OCI-LY3 (cell line): ENCODE measurements around the gene SDC4.

ENCODE experiments used
- H2AFZ ChIP-seq: fragments of 200-600, 300-600 bp; shearing (Covaris generic); 2 replicates; pipeline ENCODE4 v1.6.0; 2014; ENCODE audit warnings: antibody characterized with exemption, low read depth, low read length
- H3K27ac ChIP-seq: fragments of 200-600, 300-600 bp; sonication (generic); 2 replicates; pipeline ENCODE4 v1.5.1; 2014; ENCODE audit warnings: mild to moderate bottlenecking, low read length, moderate library complexity, mixed read lengths
- H3K27me3 ChIP-seq: fragments of 200-600, 300-600 bp; sonication (generic); 2 replicates; pipeline ENCODE4 v1.6.1; 2014; ENCODE audit warnings: low read depth, low read length, mixed read lengths
- H3K36me3 ChIP-seq: fragments of 200-600, 300-600 bp; sonication (generic); replicated peaks from 2 replicates; pipeline ENCODE3; 2014; ENCODE audit warnings: low read depth, low read length, mixed read lengths
- H3K4me1 ChIP-seq: fragments of 300-600, 200-600 bp; sonication (generic); 2 replicates; pipeline ENCODE4 v1.6.1; 2014; ENCODE audit warnings: low read length, mixed read lengths
- H3K4me2 ChIP-seq: fragments of 200-600, 300-600 bp; sonication (generic); 2 replicates; pipeline ENCODE4 v1.6.1; 2014; ENCODE audit warnings: low read length, mixed read lengths
- H3K4me3 ChIP-seq: fragments of 300-600, 200-600 bp; sonication (generic); 2 replicates; pipeline ENCODE4 v1.5.1; 2014; ENCODE audit warnings: antibody characterized with exemption, mild to moderate bottlenecking, low read length, moderate library complexity
- H3K79me2 ChIP-seq: fragments of 300-600, 200-600 bp; shearing (Covaris generic); 2 replicates; pipeline ENCODE4 v1.6.1; 2014; ENCODE audit warnings: mild to moderate bottlenecking, low read length, mixed read lengths
- H3K9ac ChIP-seq: fragments of 300-600, 200-600 bp; shearing (Covaris generic); 2 replicates; pipeline ENCODE4 v1.6.0; 2014; ENCODE audit warnings: mild to moderate bottlenecking, low read length, moderate library complexity
- H3K9me3 ChIP-seq: fragments of 200-600, 300-600 bp; shearing (Covaris generic); 2 replicates; pipeline ENCODE4 v1.6.1; 2014; ENCODE audit warnings: low read length, mixed read lengths; ENCODE audit not compliant: insufficient read depth
- H4K20me1 ChIP-seq: fragments of 200-600, 300-600 bp; sonication (generic); 2 replicates; pipeline ENCODE4 v1.6.1; 2016; ENCODE audit warnings: low read length, mixed read lengths; ENCODE audit not compliant: insufficient read depth
- EZH2phosphoT487 ChIP-seq: fragments of 200-600 bp; shearing (Covaris generic); IDR thresholded peaks from 2 replicates; pipeline ENCODE4 v1.6.1; 2018; ENCODE audit warnings: antibody characterized with exemption, mixed run types, low read depth
- TF ChIP-seq, protein P1 (sequence below): fragments of 200-600, 300-600 bp; sonication (generic); IDR thresholded peaks from 2 replicates; pipeline ENCODE4 v1.5.1; 2014; ENCODE audit warnings: antibody characterized with exemption, low read length, low read depth

SDC4 gene

DNA sequence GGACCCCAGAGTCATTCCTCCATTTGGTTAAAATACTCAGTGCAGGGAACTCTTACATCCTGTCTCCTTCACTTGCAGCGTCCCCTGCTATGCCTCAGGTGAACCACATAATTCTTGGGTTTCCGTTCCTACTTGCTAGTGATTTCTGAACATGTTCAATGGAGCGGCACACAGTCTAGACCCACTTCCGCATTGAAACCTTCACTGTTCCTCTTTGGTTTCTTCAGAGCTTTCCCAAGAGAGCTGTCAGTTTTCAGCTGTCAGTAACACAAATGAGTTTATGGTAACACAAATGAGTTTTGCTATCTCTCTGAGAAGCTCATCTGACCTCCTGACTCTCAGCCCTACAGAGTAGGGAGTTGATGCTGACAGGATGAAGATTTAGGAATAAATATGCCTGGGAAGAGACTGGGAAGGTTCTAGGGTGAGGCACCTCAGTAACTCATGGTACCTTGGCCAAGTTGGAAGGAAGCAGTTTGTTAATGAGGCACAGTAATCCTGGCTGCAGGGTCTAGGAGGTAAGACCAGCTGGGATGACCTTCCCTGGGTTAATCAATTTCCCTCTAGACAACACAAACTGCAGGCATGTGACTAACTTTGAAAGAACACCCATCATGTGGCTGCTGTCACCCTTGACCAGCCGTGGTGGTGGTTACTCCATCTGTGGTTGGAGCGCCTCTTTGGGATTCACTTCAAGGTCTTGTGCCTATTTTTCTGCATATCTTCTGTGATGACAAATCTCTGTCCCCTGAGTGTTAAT, 20.2 kb upstream of the SDC4 start:
- TF ChIP-seq, protein P1, sequence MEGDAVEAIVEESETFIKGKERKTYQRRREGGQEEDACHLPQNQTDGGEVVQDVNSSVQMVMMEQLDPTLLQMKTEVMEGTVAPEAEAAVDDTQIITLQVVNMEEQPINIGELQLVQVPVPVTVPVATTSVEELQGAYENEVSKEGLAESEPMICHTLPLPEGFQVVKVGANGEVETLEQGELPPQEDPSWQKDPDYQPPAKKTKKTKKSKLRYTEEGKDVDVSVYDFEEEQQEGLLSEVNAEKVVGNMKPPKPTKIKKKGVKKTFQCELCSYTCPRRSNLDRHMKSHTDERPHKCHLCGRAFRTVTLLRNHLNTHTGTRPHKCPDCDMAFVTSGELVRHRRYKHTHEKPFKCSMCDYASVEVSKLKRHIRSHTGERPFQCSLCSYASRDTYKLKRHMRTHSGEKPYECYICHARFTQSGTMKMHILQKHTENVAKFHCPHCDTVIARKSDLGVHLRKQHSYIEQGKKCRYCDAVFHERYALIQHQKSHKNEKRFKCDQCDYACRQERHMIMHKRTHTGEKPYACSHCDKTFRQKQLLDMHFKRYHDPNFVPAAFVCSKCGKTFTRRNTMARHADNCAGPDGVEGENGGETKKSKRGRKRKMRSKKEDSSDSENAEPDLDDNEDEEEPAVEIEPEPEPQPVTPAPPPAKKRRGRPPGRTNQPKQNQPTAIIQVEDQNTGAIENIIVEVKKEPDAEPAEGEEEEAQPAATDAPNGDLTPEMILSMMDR = no peak; the same call in 1 of the 2 replicates
- TF ChIP-seq EZH2phosphoT487 = peak; percentile 98
- H2AFZ ChIP-seq = no peak overlapping the region
- H4K20me1 ChIP-seq = peaks cover 54% of the 10 kb centered on the region
- H3K9me3 ChIP-seq = no peaks in the 10 kb centered on the region
- H3K36me3 ChIP-seq = peaks cover 53% of the 10 kb centered on the region
- H3K27me3 ChIP-seq = peaks cover 35% of the 10 kb centered on the region
- H3K79me2 ChIP-seq = peaks cover 44% of the 10 kb centered on the region
- H3K4me2 ChIP-seq = peak overlapping the region; percentile 71
- H3K27ac ChIP-seq = peak overlapping the region; percentile 91
- H3K9ac ChIP-seq = peak overlapping the region; percentile 56
- H3K4me3 ChIP-seq = peak overlapping the region; percentile 47
- peaks cover 68% of the 10 kb centered on the region for H3K4me1 ChIP-seq

DNA sequence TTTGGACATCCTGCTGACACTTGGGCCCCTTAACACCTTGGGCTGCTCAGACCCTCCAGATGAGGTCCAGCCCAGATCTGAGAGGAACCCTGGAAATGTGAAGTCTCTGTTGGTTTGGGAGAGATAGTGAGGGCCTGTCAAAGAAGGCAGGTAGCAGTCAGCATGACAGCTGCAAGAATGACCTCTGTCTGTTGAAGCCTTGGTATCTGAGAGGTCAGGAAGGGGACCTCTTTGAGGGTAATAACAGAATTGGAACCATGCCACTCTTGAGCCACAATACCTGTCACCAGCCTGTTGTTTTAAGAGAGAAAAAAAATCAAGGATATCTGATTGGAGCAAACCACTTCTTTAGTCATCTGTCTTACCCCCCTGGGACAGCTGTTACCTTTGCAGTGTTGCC, 18.9 kb upstream of the SDC4 start:
- H4K20me1 ChIP-seq = peaks cover 54% of the 10 kb centered on the region
- H3K9me3 ChIP-seq = no peaks in the 10 kb centered on the region
- peaks cover 35% of the 10 kb centered on the region for H3K27me3 ChIP-seq
- H3K4me2 ChIP-seq = peak overlapping the region; percentile 70
- H3K4me3 ChIP-seq = no peak overlapping the region; the same call in 1 of the 2 replicates
- H3K36me3 ChIP-seq = peaks cover 50% of the 10 kb centered on the region
- no peak overlapping the region; the same call in 1 of the 2 replicates for H3K9ac ChIP-seq
- H3K4me1 ChIP-seq = peaks cover 63% of the 10 kb centered on the region
- no peak overlapping the region for H2AFZ ChIP-seq
- H3K79me2 ChIP-seq = peaks cover 45% of the 10 kb centered on the region
- no peak for TF ChIP-seq EZH2phosphoT487
- TF ChIP-seq, protein P1 = no peak
- peak overlapping the region; percentile 91 for H3K27ac ChIP-seq

DNA sequence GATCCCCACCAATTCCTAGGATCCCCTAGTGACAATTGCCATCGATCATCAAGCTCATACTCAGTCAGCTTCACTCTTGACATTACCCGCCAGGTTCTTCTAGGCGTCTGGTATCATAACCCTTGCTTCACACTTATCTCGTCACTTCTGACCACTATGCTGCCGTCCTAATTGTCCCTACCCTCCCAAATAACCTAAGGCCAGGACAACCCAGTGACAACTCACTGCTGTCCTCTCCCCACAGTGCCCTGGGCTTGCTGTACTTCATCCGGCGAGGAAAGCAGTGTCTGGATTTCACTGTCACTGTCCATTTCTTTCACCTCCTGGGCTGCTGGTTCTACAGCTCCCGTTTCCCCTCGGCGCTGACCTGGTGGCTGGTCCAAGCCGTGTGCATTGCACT, 18.4 kb upstream of the SDC4 start:
- no peak overlapping the region for H3K27ac ChIP-seq
- H3K4me1 ChIP-seq = peaks cover 68% of the 10 kb centered on the region
- no peak overlapping the region for H3K4me2 ChIP-seq
- no peak overlapping the region for H3K4me3 ChIP-seq
- H2AFZ ChIP-seq = no peak overlapping the region
- H3K9me3 ChIP-seq = no peaks in the 10 kb centered on the region
- H3K27me3 ChIP-seq = peaks cover 35% of the 10 kb centered on the region
- peaks cover 45% of the 10 kb centered on the region for H3K79me2 ChIP-seq
- peaks cover 54% of the 10 kb centered on the region for H4K20me1 ChIP-seq
- TF ChIP-seq, protein P1 = no peak
- no peak for TF ChIP-seq EZH2phosphoT487
- peaks cover 50% of the 10 kb centered on the region for H3K36me3 ChIP-seq
- no peak overlapping the region for H3K9ac ChIP-seq

DNA sequence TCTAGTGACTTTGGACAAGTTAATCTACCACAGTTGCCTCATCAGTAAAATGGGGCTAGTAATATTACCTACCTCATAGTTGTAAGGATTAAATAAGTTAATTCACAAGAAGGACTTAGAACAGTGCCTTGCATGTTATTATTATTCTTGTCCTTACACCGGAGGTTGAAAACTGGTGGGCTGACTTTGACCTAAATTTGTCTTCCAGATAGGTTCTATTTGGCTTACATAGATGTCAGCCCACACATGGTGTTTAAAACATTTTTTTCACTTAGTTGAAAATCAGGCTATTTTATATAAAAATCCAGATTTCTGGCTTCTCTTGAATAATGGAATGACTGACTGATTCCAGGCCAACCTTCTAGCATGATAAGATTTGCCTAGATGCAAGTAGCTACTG, 18.0 kb upstream of the SDC4 start:
- Histone ChIP-seq H2AFZ (no peak overlapping the region), H3K79me2 (peaks cover 45% of the 10 kb centered on the region), H3K9ac (no peak overlapping the region), H4K20me1 (peaks cover 51% of the 10 kb centered on the region), H3K4me2 (no peak overlapping the region), H3K27ac (no peak overlapping the region), H3K27me3 (peaks cover 32% of the 10 kb centered on the region), H3K4me1 (peaks cover 70% of the 10 kb centered on the region), H3K4me3 (no peak overlapping the region), H3K9me3 (no peaks in the 10 kb centered on the region), H3K36me3 (peaks cover 46% of the 10 kb centered on the region)
- TF ChIP-seq, protein P1 = no peak
- no peak for TF ChIP-seq EZH2phosphoT487
